OCI-LY1 (cell line): Measurements from ENCODE around the gene SNX1.

Source experiments
- H2AFZ ChIP-seq: fragments of 200-600 bp; sonication (generic), shearing (Covaris generic); 2 replicates; pipeline ENCODE4 v1.6.0; 2014; ENCODE audit warnings: antibody characterized with exemption, mild to moderate bottlenecking, low read length
- H3F3A ChIP-seq: fragments of 200-600 bp; sonication (generic), shearing (Covaris generic); 2 replicates; pipeline ENCODE4 v1.6.0; 2014; ENCODE audit warnings: mild to moderate bottlenecking, antibody characterized with exemption, low read length, moderate library complexity; ENCODE audit not compliant: insufficient read depth
- H3K27ac ChIP-seq: fragments of 200-600 bp; sonication (generic); 2 replicates; pipeline ENCODE4 v1.5.1; 2014; ENCODE audit warnings: low read length, mixed run types, mild to moderate bottlenecking, low read depth; ENCODE audit not compliant: poor library complexity, severe bottlenecking
- H3K27me3 ChIP-seq: fragments of 200-600 bp; sonication (generic); 2 replicates; pipeline ENCODE4 v1.6.0; 2014; ENCODE audit warnings: antibody characterized with exemption, mild to moderate bottlenecking, low read length, moderate library complexity; ENCODE audit not compliant: insufficient read depth
- H3K36me3 ChIP-seq: fragments of 200-600 bp; sonication (generic); 2 replicates; pipeline ENCODE4 v1.6.1; 2014; ENCODE audit warnings: mild to moderate bottlenecking, antibody characterized with exemption, low read length, moderate library complexity, mixed read lengths; ENCODE audit not compliant: insufficient read depth
- H3K4me1 ChIP-seq: fragments of 200-600 bp; sonication (generic); 2 replicates; pipeline ENCODE4 v1.5.1; 2014; ENCODE audit warnings: mild to moderate bottlenecking, low read length, moderate library complexity; ENCODE audit not compliant: insufficient read depth, severe bottlenecking
- H3K4me2 ChIP-seq: fragments of 200-600 bp; sonication (generic), shearing (Covaris generic); 2 replicates; pipeline ENCODE4 v1.6.1; 2014; ENCODE audit warnings: low read length
- H3K4me3 ChIP-seq: fragments of 200-600 bp; sonication (generic); 2 replicates; pipeline ENCODE4 v1.5.1; 2014; ENCODE audit warnings: low read length, low read depth, mild to moderate bottlenecking, mixed read lengths; ENCODE audit not compliant: poor library complexity, severe bottlenecking
- H3K79me2 ChIP-seq: fragments of 200-600 bp; shearing (Covaris generic); 2 replicates; pipeline ENCODE4 v1.6.1; 2016; ENCODE audit warnings: mixed run types, low read length, mixed read lengths; ENCODE audit not compliant: insufficient read depth
- H3K9ac ChIP-seq: fragments of 200-600 bp; sonication (generic), shearing (Covaris generic); 2 replicates; pipeline ENCODE4 v1.6.1; 2014; ENCODE audit warnings: mild to moderate bottlenecking, low read length, mixed read lengths
- H3K9me2 ChIP-seq: fragments of 200-600 bp; sonication (generic), shearing (Covaris generic); 2 replicates; pipeline ENCODE4 v1.6.1; 2014; ENCODE audit warnings: low read depth, mild to moderate bottlenecking, low read length, mixed read lengths
- H3K9me3 ChIP-seq: fragments of 200-600 bp; shearing (Covaris generic); 2 replicates; pipeline ENCODE4 v1.6.1; 2014; ENCODE audit warnings: low read length, mixed read lengths
- H4K20me1 ChIP-seq: fragments of 200-600 bp; sonication (generic), shearing (Covaris generic); 2 replicates; pipeline ENCODE4 v1.6.0; 2016; ENCODE audit warnings: mild to moderate bottlenecking, low read length; ENCODE audit not compliant: insufficient read depth
- CTCF ChIP-seq: fragments of 200-600 bp; sonication (generic), shearing (Covaris generic); IDR thresholded peaks from 2 replicates; pipeline ENCODE4 v1.5.1; 2017; ENCODE audit warnings: mild to moderate bottlenecking, antibody characterized with exemption, low read length, moderate library complexity, mixed read lengths
- EZH2 ChIP-seq: fragments of 200-600 bp; sonication (generic), shearing (Covaris generic); IDR thresholded peaks from 2 replicates; pipeline ENCODE4 v1.8.0; 2017; ENCODE audit warnings: borderline replicate concordance, mixed run types, mild to moderate bottlenecking, antibody characterized with exemption, low read length, moderate library complexity, mixed read lengths

Gene SNX1

DNA sequence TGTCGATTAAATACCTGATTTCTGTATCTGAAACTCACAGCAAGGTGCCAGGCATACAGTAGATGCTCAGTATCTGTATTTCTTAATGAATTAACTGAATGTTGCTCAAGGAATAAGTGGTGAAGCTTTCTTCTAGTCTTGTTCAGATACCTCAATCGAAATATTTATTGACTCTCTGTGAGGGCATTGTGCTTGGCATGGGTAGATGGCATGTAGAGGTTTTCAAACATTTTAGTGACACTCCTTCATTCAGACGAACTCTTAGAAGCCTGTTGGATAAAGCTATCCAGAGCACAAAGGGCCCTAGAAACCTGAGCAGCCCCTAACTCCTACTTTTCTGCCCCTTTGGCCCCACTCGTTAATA is 369 bp upstream of the SNX1 start:
- Histone ChIP-seq H3K4me3 (peak overlapping the region; percentile 97), H3K4me1 (peaks cover 67% of the 10 kb centered on the region), H4K20me1 (no peaks in the 10 kb centered on the region), H3K27ac (peak overlapping the region; percentile 87), H3K9me2 (no peaks in the 10 kb centered on the region), H3K27me3 (no peaks in the 10 kb centered on the region), H3K9ac (peak overlapping the region; percentile 31; the same call in 1 of the 2 replicates), H3K36me3 (0 out of 2 replicates have a peak, but pooled peaks cover 6% of the 10 kb centered on the region), H3K79me2 (peaks cover 54% of the 10 kb centered on the region), H3K9me3 (no peaks in the 10 kb centered on the region), H3F3A (0 out of 2 replicates have a peak, but pooled peaks cover 5% of the 10 kb centered on the region), H2AFZ (no peak overlapping the region), H3K4me2 (peak overlapping the region; percentile 92)
- no peak for TF ChIP-seq EZH2
- no peak for TF ChIP-seq CTCF

DNA sequence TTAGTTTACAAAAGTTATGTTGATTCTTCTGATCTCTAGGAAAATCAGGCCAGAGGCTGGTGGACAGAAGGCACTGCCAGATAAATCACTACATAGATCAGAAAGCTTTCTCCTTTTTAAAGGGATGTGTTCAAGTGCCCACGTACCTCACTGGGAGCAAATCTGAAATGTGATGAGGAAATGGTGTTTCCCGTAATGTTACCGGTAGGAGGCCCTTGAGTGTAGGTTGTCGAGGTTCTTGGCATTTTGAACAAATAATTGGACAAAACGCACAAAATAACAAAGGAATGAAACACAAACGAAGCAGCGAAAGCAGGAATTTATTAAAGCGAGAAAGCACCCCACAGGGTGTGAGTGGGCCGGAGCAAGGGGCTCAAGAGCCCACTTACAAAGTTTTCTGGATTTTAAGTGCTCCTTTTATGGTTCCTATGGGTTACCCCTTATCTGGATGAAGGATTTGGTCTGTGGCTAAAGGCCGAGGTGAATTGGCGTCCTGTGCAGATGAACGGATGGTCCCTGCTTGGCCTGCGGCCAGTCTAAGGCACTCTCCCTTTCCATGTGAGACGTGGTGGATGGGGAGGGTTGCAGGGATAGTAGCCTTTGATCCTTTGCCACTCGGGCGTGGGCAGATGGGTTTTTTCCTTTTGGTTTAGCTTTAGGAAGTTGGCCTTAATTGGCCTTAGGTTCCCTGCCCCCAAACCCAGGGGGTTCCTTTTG is 1.0 kb downstream of the SNX1 start:
- Histone ChIP-seq H4K20me1 (no peaks in the 10 kb centered on the region), H2AFZ (no peak overlapping the region), H3K9ac (peak overlapping the region; percentile 87), H3K79me2 (peaks cover 63% of the 10 kb centered on the region), H3K36me3 (0 out of 2 replicates have a peak, but pooled peaks cover 6% of the 10 kb centered on the region), H3K27ac (no peak overlapping the region), H3K9me3 (no peaks in the 10 kb centered on the region), H3K4me2 (peak overlapping the region; percentile 92), H3K27me3 (no peaks in the 10 kb centered on the region), H3F3A (0 out of 2 replicates have a peak, but pooled peaks cover 5% of the 10 kb centered on the region), H3K4me3 (peak overlapping the region; percentile 97), H3K9me2 (no peaks in the 10 kb centered on the region), H3K4me1 (peaks cover 53% of the 10 kb centered on the region)
- TF ChIP-seq EZH2 (no peak), CTCF (peak; percentile 8; the same call in 1 of the 2 replicates)

- no peak overlapping the region for H3K4me2 ChIP-seq
- TF ChIP-seq CTCF (no peak), EZH2 (no peak)
- no peak overlapping the region for H2AFZ ChIP-seq
- no peak overlapping the region for H3K27ac ChIP-seq
- H3K9me3 ChIP-seq, result no peaks in the 10 kb centered on the region
- no peaks in the 10 kb centered on the region for H3F3A ChIP-seq
- H4K20me1 ChIP-seq, result no peaks in the 10 kb centered on the region
- no peak overlapping the region for H3K9ac ChIP-seq
- peaks cover 79% of the 10 kb centered on the region for H3K79me2 ChIP-seq
- H3K36me3 ChIP-seq, result 0 out of 2 replicates have a peak, but pooled peaks cover 15% of the 10 kb centered on the region
- no peaks in the 10 kb centered on the region for H3K27me3 ChIP-seq
- no peak overlapping the region for H3K4me3 ChIP-seq
- H3K9me2 ChIP-seq, result no peaks in the 10 kb centered on the region
- peaks cover 37% of the 10 kb centered on the region for H3K4me1 ChIP-seq
These were observed 3.6 kb downstream of the SNX1 start for GRCh38 chr15:64099379-64099778.
